Measurements from ENCODE around the gene HYAL3. TPM values are rescaled to one million over a fixed set of nuclear protein-coding genes. Genes with fewer than 3 reads are reported as not detected.

The HYAL3 gene
- total and polyA plus RNA-seq, 2 experiments from 2014 or later, result 2.4 to 7.1 TPM

- peak overlapping the region; percentile 86 for H3K4me3 Mint-ChIP-seq
- peak overlapping the region; percentile 100 for H3K27ac ChIP-seq (ENCODE audit: low read depth)
These were observed 21.7 kb upstream of the HYAL3 start for GRCh38 chr3:50320853-50321335.

More at GRCh38 chr3:50320853-50321335, 21.7 kb upstream of the HYAL3 start:
- Histone ChIP-seq H3K4me3 (peak overlapping the region; percentile 97), H3K36me3 (ENCODE audit: insufficient read depth) (peaks cover 8% of the 10 kb centered on the region), H3K9me2 (ENCODE audit: insufficient read depth) (no peaks in the 10 kb centered on the region), H3K79me2 (replicated peaks; ENCODE audit: insufficient read depth) (peaks cover 26% of the 10 kb centered on the region), H3K4me1 (ENCODE audit: insufficient read depth) (peaks cover 15% of the 10 kb centered on the region), H3K27me3 (ENCODE audit: insufficient read depth) (no peaks in the 10 kb centered on the region), H3F3A (replicated peaks; ENCODE audit: low read depth) (peaks cover 20% of the 10 kb centered on the region; the same call in 1 of the 2 replicates), H3K4me2 (peak overlapping the region; percentile 99), H4K20me1 (replicated peaks; ENCODE audit: insufficient read depth) (peaks cover 5% of the 10 kb centered on the region; the same call in 1 of the 2 replicates), H2AFZ (no peak overlapping the region)
- peaks cover 51% of the 10 kb centered on the region for H3K36me3 Mint-ChIP-seq (ENCODE audit: low read depth)
- ATAC-seq (peak; percentile 41), DNase-seq (ENCODE audit: low spot score) (peak; percentile 91)
- peaks cover 11% of the 10 kb centered on the region for H3K27me3 Mint-ChIP-seq (ENCODE audit: insufficient read depth, low read depth, poor library complexity)
- peaks cover 43% of the 10 kb centered on the region for H3K4me1 Mint-ChIP-seq
- H3K9me3 Mint-ChIP-seq, result no peaks in the 10 kb centered on the region
- H3K27ac Mint-ChIP-seq, result peak overlapping the region; percentile 82; the same call in 1 of the 2 replicates
- no peak for TF ChIP-seq ZNF331 (CRISPR knock-in tag; IDR thresholded peaks at IDR 0.05; ENCODE audit: low read depth)
- no peak for TF ChIP-seq STAT1 (IDR thresholded peaks at IDR 0.05; ENCODE audit: unreplicated experiment)
- TF ChIP-seq NANOG (IDR thresholded peaks at IDR 0.05; ENCODE audit: borderline replicate concordance), result no peak
- TF ChIP-seq ZNF114 (CRISPR knock-in tag; IDR thresholded peaks at IDR 0.05), result no peak
- TF ChIP-seq CTCF (conservative IDR thresholded peaks at IDR 0.05; ENCODE audit: low read depth in 2 of 2), result no peak
- no peak for TF ChIP-seq CREB1 (CRISPR knock-in tag; IDR thresholded peaks at IDR 0.05; ENCODE audit: low read depth)
- TF ChIP-seq REST (IDR thresholded peaks at IDR 0.05; ENCODE audit: unreplicated experiment), result no peak
- TF ChIP-seq JUNB (IDR thresholded peaks at IDR 0.05; ENCODE audit: unreplicated experiment), result no peak
- no peak for TF ChIP-seq EZH2phosphoT487 (IDR thresholded peaks at IDR 0.05; ENCODE audit: unreplicated experiment)
- no peak for TF ChIP-seq ZNF462 (CRISPR knock-in tag; IDR thresholded peaks at IDR 0.05)
- no peak for TF ChIP-seq EZH2 (IDR thresholded peaks at IDR 0.05; ENCODE audit: low read depth, unreplicated experiment)
- TF ChIP-seq POLR2AphosphoS5 (IDR thresholded peaks at IDR 0.05; ENCODE audit: low read depth), result no peak
- TF ChIP-seq ETS1 (IDR thresholded peaks at IDR 0.05), result no peak

Data from GM23338 (cell line).